DND-41 (cell line): ENCODE data around the gene LAMC3.

Source experiments
- EZH2 ChIP-seq: IDR thresholded peaks from 3 replicates; pipeline ENCODE4 v1.6.1; 2012; ENCODE audit warnings: borderline replicate concordance, low read depth, mild to moderate bottlenecking, moderate library complexity, low read length, inconsistent platforms; ENCODE audit not compliant: severe bottlenecking
- TF ChIP-seq, protein P1 (sequence below): IDR thresholded peaks from 2 replicates; pipeline ENCODE4 v1.5.1; 2012; ENCODE audit warnings: borderline replicate concordance, low read length, moderate library complexity, mild to moderate bottlenecking; ENCODE audit not compliant: poor library complexity, severe bottlenecking; ENCODE audit errors: extremely low read depth

DNA sequence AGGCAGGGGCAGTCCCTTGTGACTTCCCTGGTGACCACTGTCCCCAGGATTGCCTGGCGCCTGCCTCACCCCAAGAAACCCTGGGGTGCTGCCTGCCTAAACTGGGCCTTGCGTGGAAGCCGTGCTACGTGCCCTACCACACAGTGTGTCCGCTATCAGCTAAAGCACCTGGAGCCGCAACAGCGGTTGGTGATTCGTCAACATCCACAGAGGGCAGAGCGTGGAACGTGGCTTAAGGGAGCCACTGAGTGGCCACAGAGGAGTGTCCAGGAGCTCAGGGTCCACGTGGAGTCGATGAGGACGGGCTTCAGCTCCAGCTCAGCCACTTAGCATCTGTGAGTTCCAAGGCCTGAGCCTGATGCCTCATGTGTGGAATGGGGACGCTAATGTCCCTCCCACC lies 25.3 kb downstream of the LAMC3 start:
- TF ChIP-seq, protein P1, sequence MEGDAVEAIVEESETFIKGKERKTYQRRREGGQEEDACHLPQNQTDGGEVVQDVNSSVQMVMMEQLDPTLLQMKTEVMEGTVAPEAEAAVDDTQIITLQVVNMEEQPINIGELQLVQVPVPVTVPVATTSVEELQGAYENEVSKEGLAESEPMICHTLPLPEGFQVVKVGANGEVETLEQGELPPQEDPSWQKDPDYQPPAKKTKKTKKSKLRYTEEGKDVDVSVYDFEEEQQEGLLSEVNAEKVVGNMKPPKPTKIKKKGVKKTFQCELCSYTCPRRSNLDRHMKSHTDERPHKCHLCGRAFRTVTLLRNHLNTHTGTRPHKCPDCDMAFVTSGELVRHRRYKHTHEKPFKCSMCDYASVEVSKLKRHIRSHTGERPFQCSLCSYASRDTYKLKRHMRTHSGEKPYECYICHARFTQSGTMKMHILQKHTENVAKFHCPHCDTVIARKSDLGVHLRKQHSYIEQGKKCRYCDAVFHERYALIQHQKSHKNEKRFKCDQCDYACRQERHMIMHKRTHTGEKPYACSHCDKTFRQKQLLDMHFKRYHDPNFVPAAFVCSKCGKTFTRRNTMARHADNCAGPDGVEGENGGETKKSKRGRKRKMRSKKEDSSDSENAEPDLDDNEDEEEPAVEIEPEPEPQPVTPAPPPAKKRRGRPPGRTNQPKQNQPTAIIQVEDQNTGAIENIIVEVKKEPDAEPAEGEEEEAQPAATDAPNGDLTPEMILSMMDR, result no peak
- no peak for TF ChIP-seq EZH2
